ENCODE data around the gene F2RL3. TPM values are rescaled to one million over a fixed set of nuclear protein-coding genes. Genes with fewer than 3 reads are reported as not detected.
"Not testable (repeated sequence)": the region's sequence is repeated elsewhere in the genome, so short reads cannot be mapped to it uniquely, and the experiment has no call there.

The F2RL3 gene
- total and polyA plus RNA-seq, 3 donors from 2014 or later, result 4.4 to 6.9 (median 4.6) TPM

DNA sequence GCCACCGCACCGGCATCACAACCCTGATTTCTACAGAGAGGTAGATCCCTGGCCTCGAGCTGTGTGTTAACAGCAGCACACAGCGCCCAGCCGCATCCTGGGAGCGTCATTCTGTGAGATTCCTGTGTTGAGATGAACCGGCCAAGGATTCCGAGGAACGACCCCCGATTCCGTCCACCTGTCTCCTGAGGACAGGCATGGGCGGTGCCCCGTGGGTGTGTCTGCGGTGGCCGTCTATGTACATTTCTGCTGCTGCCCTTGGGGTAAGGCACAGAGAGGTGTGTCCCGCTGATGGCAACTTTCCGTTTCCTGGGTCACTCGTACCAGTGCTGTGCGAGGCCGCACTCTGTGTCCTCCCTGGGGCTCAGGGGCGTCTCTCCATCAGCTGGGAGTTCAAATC, 16.1 kb upstream of the F2RL3 start:
- Histone ChIP-seq H3K27ac (peak overlapping the region; percentile 50 to 74), H3K27me3 (no peaks in the 10 kb centered on the region), H3K9me3 (no peaks in the 10 kb centered on the region), H3K4me1 (peaks cover 11% of the 10 kb centered on the region), H3K36me3 (ENCODE audit: low read depth, missing control alignments) (no peaks in the 10 kb centered on the region), H3K4me3 (no peak overlapping the region)
- 89 to 95% methylated on average over 10 to 20 of the region's 21 CpGs for WGBS, 2 donors
- intact Hi-C loops (cut with DNase I; ENCODE audit: low total_unique reads), result no loop called here
- DNase-seq, result no peak
- TF ChIP-seq, protein P1, sequence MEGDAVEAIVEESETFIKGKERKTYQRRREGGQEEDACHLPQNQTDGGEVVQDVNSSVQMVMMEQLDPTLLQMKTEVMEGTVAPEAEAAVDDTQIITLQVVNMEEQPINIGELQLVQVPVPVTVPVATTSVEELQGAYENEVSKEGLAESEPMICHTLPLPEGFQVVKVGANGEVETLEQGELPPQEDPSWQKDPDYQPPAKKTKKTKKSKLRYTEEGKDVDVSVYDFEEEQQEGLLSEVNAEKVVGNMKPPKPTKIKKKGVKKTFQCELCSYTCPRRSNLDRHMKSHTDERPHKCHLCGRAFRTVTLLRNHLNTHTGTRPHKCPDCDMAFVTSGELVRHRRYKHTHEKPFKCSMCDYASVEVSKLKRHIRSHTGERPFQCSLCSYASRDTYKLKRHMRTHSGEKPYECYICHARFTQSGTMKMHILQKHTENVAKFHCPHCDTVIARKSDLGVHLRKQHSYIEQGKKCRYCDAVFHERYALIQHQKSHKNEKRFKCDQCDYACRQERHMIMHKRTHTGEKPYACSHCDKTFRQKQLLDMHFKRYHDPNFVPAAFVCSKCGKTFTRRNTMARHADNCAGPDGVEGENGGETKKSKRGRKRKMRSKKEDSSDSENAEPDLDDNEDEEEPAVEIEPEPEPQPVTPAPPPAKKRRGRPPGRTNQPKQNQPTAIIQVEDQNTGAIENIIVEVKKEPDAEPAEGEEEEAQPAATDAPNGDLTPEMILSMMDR (IDR thresholded peaks at IDR 0.05), result no peak
- TF ChIP-seq POLR2A (IDR thresholded peaks at IDR 0.05), result no peak

DNA sequence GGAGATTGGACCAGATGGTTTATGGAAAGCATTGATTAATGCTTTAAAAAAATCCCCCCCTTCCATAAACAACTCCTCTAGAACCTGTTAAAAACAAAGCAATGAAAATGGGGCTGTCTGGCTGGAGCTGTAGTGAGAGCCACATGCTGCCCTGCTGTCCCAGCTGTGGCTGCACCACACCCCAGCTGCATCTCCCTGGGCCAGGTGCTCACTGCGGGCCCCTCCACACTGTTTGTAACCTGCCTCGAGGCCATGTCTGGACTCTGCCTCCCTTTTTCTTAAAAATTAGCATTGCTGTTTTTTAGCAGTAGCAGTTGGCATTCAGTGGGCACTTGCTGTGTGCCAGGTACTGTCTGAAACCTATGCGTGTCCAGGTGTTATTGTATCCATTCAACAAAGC, 15.2 kb upstream of the F2RL3 start:
- Histone ChIP-seq H3K9me3 (no peaks in the 10 kb centered on the region), H3K27me3 (no peaks in the 10 kb centered on the region), H3K36me3 (ENCODE audit: low read depth, missing control alignments) (no peaks in the 10 kb centered on the region), H3K4me1 (peaks cover 10% of the 10 kb centered on the region), H3K4me3 (no peak overlapping the region), H3K27ac (peak overlapping the region; percentile 50 to 74)
- intact Hi-C loops (cut with DNase I; ENCODE audit: low total_unique reads), result no loop called here
- WGBS, 2 donors, result 69 to 70% methylated on average over 3 of the region's 3 CpGs
- no peak for TF ChIP-seq POLR2A (IDR thresholded peaks at IDR 0.05)
- TF ChIP-seq, protein P1 (IDR thresholded peaks at IDR 0.05), result no peak
- DNase-seq, result no peak

DNA sequence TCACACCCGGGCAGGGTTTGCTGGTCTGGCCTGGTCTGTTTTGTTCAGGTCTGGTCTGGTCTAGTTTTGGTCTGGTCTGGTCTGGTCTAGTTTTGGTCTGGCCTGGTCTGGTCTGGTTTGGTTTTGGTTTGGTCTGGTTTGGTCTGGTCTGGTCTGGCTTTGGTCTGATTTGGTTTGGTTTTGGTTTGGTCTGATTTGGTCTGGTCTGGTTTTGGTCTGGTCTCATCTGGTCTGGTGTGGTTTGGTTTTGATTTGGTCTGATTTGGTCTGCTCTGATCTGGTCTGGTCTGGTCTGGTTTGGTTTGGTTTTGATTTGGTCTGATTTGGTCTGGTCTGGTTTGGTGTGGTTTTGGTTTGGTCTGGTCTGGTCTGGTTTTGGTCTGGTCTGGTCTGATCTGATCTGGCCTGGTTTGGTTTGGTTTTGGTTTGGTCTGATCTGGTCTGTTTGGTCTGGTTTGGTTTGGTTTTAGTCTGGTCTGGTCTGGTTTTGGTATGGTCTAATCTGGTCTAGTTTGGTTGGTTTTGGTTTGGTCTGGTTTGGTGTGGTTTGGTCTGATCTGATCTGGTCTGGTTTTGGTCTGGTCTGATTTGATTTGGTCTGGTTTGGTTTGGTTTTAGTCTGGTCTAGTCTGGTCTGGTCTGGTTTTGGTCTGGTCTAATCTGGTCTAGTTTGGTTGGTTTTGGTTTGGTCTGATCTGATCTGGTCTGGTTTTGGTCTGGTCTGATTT, 14.4 kb upstream of the F2RL3 start:
- Histone ChIP-seq H3K9me3 (no peaks in the 10 kb centered on the region), H3K4me3 (no peak overlapping the region), H3K4me1 (peaks cover 10% of the 10 kb centered on the region), H3K36me3 (ENCODE audit: low read depth, missing control alignments) (no peaks in the 10 kb centered on the region), H3K27ac (peak overlapping the region; percentile 23 to 74), H3K27me3 (no peaks in the 10 kb centered on the region)
- 65 to 67% methylated on average over 1 of the region's 1 CpG for WGBS, 2 donors
- TF ChIP-seq POLR2A (IDR thresholded peaks at IDR 0.05), result no peak
- TF ChIP-seq, protein P1 (IDR thresholded peaks at IDR 0.05), result no peak
- no peak for DNase-seq
- intact Hi-C loops (cut with DNase I; ENCODE audit: low total_unique reads), result no loop called here

DNA sequence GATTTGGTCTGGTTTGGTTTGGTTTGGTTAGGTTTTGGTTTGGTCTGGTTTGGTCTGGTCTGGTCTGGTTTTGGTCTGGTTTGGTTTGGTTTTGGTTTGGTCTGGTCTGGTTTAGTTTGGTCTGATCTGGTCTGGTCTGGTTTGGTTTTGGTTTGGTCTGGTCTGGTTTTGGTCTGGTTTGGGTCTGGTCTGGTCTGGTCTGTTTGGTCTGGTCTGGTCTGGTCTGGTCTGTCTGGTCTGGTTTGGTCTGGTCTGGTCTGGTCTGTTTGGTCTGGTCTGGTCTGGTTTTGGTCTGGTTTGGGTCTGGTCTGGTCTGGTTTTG, 13.9 kb upstream of the F2RL3 start:
- intact Hi-C loops (cut with DNase I; ENCODE audit: low total_unique reads); H3K4me1 ChIP-seq; H3K27me3 ChIP-seq; H3K36me3 ChIP-seq (ENCODE audit: low read depth, missing control alignments); H3K4me3 ChIP-seq; DNase-seq; H3K9me3 ChIP-seq: not testable (repeated sequence)
- H3K27ac ChIP-seq, result peak overlapping the region; percentile 23 to 74

DNA sequence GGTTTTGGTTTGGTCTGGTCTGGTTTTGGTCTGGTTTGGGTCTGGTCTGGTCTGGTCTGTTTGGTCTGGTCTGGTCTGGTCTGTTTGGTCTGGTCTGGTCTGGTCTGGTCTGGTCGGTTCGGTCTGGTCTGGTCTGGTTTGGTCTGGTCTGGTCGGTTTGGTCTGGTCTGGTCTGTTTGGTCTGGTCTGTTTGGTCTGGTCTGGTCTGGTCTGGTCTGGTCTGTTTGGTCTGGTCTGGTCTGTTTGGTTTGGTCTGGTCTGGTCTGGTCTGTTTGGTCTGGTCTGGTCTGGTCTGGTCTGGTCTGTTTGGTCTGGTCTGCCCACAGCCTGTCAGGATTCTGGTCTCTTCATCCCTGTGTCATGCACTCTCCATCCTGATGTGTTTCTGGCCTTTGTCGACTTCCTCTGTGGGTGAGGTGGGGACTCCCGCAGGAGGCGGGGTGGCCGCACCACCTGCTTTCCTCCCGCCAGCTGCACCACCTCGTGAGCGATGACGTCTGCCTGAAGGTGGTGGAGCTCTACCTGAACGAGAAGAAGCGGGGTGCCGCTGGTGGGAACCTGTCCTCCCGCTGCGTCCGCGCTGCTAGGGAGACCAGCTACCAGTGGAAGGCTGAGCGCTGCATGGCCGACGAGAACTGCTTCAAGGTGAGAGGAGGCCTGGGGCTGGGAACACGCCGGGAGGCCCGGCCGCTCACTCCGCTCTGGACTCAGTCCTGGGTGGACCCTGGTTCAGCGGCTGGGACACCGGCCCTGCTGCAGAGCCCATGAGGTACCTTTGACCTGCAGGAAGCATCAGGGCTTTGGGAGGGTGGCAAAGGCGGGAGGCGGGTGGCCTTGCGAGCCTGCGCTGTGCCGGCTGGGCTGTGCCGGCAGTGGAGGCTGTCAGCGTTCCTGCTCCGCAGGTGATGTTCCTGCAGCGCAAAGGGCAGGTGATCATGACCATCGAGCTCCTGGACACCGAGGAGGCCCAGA, 12.9 kb upstream of the F2RL3 start:
- no peaks in the 10 kb centered on the region for H3K27me3 ChIP-seq
- H3K9me3 ChIP-seq, result no peaks in the 10 kb centered on the region
- WGBS, 2 donors, result 93 to 96% methylated on average over 11 to 39 of the region's 39 CpGs
- peaks cover 11% of the 10 kb centered on the region for H3K4me1 ChIP-seq
- intact Hi-C loops (cut with DNase I; ENCODE audit: low total_unique reads), result no loop called here
- no peaks in the 10 kb centered on the region for H3K36me3 ChIP-seq (ENCODE audit: low read depth, missing control alignments)
- H3K4me3 ChIP-seq, result no peak overlapping the region
- no peak for DNase-seq
- peak overlapping the region; percentile 24 to 74 for H3K27ac ChIP-seq
- TF ChIP-seq, protein P1 (IDR thresholded peaks at IDR 0.05), result no peak
- no peak for TF ChIP-seq POLR2A (IDR thresholded peaks at IDR 0.05)
